ENCODE results near the gene SORCS2. TPM values are rescaled to one million over a fixed set of nuclear protein-coding genes. Genes with fewer than 3 reads are reported as not detected.

Gene SORCS2
- total RNA-seq, 5 donors from 2014 or later (not counting 1 experiment from before 2014, with no cell fraction given) = 0.22 TPM; not detected in 4

DNA sequence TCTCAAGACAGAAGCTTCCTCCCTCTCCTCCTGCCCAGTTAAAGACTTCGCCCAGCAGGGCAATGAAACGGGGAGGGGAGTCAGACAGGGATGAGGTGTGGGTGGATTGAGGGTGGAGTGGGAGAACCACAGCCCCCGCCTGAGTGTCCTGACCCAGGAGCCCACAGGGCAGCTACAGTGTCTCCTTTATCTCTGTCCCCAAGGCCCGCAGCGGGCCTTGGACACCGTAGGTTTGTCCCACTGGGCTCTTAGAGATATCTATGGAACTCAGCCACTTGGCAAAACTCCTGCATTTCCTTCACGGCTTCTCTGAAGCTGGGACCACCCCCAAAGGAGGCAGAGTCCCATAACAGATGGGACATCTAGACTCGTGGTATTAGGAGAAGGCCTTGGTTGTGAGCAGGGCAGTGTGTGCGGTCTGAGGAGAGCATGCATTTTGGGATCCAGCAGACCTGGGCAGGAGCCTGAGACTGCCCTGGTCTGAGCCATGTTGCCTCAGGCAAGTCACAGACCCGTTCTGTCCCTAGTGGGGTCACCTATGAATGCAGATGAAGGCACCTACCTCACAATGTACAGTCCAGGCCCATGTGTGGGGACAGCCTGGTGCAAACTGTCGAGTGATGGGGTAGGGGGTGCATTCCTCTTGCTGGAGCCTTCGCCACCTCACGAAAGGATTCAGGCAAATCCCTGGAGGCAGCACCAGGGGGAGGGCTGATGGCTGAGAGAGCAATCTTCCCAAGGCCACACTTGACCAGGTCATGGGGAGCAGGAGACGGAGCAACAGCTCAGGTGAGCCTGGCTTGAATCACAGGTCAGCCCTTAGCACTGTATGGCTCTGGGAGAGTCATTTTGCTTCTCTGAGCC lies 468.1 kb downstream of the SORCS2 start:
- no peaks in the 10 kb centered on the region for H3K4me1 Mint-ChIP-seq
- 89% methylated on average over 9 of the region's 14 CpGs for WGBS (ENCODE audit: insufficient coverage)
- H3K27me3 Mint-ChIP-seq = no peaks in the 10 kb centered on the region
- DNase-seq = no peak
- no peak overlapping the region for H3K27ac ChIP-seq (ENCODE audit: low read length)
- no peak overlapping the region for H3K27ac Mint-ChIP-seq
- ATAC-seq (replicated peaks in 1 of 4) = no peak
- no peaks in the 10 kb centered on the region for H3K9me3 Mint-ChIP-seq
- no peak overlapping the region for H3K4me3 ChIP-seq (ENCODE audit: control insufficient read depth in 1 of 2, extremely low read depth in 1 of 2, low read length in 1 of 2)
- H3K36me3 ChIP-seq (ENCODE audit: control insufficient read depth in 2 of 2, extremely low read depth in 1 of 2, insufficient read depth in 1 of 2, low read length in 1 of 2) = no peaks in the 10 kb centered on the region
- POLR2A ChIA-PET = no interaction called here
- CTCF ChIA-PET = interaction anchor here in 1 of 2 donors (0.6 kb wide), 1 partner anchor 517 kb away, joined by 4 read pairs; no protein-coding TSS in a partner anchor
- H3K27me3 ChIP-seq (replicated peaks in 1 of 2; ENCODE audit: control insufficient read depth in 2 of 2, extremely low read depth in 1 of 2, insufficient read depth in 2 of 2, low read length in 1 of 2) = peaks cover 0 to 20% of the 10 kb centered on the region in 2 experiments
- H3K4me1 ChIP-seq (ENCODE audit: control insufficient read depth in 1 of 2, extremely low read depth in 1 of 2, insufficient read depth in 2 of 2, low read length in 2 of 2) = peaks cover 0 to 2% of the 10 kb centered on the region in 2 experiments
- H3K9me3 ChIP-seq = no peaks in the 10 kb centered on the region
- H3K4me3 Mint-ChIP-seq = no peak overlapping the region
- H3K36me3 Mint-ChIP-seq = no peaks in the 10 kb centered on the region

DNA sequence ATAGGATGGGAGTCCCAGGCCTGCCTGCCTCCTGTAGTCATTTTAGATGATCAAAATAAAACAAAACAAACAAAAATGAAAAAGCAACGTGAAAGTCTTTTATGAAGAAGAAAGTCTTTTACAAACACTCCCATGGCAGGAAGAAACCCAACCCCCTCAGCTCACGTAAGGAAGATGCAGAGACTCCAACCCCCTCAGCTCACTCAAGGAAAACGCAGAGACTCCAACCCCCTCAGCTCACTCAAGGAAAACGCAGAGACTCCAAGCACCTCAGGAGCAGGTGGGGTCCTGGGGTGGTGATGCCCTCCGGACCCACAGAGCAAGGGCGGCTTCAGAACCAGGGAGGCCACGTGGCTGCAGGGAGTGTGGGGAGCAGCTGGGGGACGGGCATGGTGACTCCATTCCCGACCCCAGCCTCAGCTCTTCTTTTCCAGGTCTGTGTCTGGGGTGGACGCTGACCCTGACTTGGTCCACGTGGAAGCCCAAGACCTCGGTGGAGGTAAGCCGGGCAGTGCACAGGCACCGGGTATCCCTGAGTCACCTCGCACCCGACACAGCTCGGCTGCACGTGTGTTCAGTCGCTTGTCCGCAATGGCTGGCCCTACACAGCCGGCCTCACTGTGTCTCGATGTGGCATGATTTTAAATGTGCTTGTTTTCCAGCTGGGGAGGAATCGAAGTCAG lies 468.9 kb downstream of the SORCS2 start:
- no peaks in the 10 kb centered on the region for H3K9me3 ChIP-seq
- no peaks in the 10 kb centered on the region for H3K4me1 ChIP-seq (ENCODE audit: control insufficient read depth in 1 of 2, extremely low read depth in 1 of 2, insufficient read depth in 2 of 2, low read length in 2 of 2)
- no peaks in the 10 kb centered on the region for H3K36me3 ChIP-seq (ENCODE audit: control insufficient read depth in 2 of 2, extremely low read depth in 1 of 2, insufficient read depth in 1 of 2, low read length in 1 of 2)
- DNase-seq (no peak), ATAC-seq (replicated peaks in 1 of 4) (no peak)
- Mint-ChIP-seq H3K36me3 (no peaks in the 10 kb centered on the region), H3K4me3 (no peak overlapping the region), H3K9me3 (no peaks in the 10 kb centered on the region), H3K27me3 (no peaks in the 10 kb centered on the region), H3K27ac (no peak overlapping the region), H3K4me1 (no peaks in the 10 kb centered on the region)
- ChIA-PET CTCF (interaction anchor here in 1 of 2 donors (0.6 kb wide), 1 partner anchor 516 kb away, joined by 4 read pairs; no protein-coding TSS in a partner anchor), POLR2A (no interaction called here)
- H3K27ac ChIP-seq (ENCODE audit: low read length) = no peak overlapping the region
- peaks cover 0 to 12% of the 10 kb centered on the region in 2 experiments for H3K27me3 ChIP-seq (replicated peaks in 1 of 2; ENCODE audit: control insufficient read depth in 2 of 2, extremely low read depth in 1 of 2, insufficient read depth in 2 of 2, low read length in 1 of 2)
- WGBS (ENCODE audit: insufficient coverage) = 89% methylated on average over 16 of the region's 23 CpGs
- H3K4me3 ChIP-seq (ENCODE audit: control insufficient read depth in 1 of 2, extremely low read depth in 1 of 2, low read length in 1 of 2) = no peak overlapping the region

DNA sequence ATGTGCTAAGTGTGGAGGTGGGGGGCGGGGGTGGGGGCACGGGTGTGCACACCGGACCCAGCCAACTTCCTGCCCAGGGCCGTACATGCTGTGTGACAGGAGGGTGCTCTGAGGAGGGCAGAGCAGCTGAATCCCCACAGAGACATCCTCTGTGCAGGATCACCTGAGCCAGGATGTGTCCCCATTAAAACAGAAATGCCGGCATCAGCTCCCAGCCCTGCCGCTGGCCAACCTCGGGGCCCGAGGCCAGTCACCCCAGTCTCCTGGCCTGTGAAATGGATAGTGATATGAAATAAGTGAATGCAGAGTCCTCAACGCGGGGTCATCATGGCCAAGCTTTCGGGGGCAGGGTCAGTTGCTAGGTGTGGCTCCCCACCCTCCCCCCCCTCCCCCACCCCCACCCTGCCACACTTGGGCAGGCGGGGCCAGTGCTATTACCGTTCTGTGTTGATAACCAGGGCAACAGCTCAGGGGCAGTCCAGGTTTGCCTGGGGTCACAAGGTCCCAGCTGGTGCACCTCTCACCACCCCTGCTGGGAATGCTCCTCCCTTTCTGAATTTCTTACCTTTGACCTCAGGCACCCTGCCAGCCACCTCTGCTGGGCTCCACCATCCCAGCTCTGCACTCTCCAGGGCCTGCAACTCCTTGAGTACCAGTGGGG lies 469.6 kb downstream of the SORCS2 start:
- no peak overlapping the region for H3K4me3 Mint-ChIP-seq
- WGBS (ENCODE audit: insufficient coverage) = 86% methylated on average over 4 of the region's 13 CpGs
- no peaks in the 10 kb centered on the region for H3K36me3 Mint-ChIP-seq
- ATAC-seq (replicated peaks in 1 of 4) (no peak), DNase-seq (no peak)
- ChIA-PET CTCF (no interaction called here), POLR2A (no interaction called here)
- Histone ChIP-seq H3K27ac (ENCODE audit: low read length) (no peak overlapping the region), H3K27me3 (replicated peaks in 1 of 2; ENCODE audit: control insufficient read depth in 2 of 2, extremely low read depth in 1 of 2, insufficient read depth in 2 of 2, low read length in 1 of 2) (peaks cover 0 to 5% of the 10 kb centered on the region in 2 experiments), H3K4me3 (ENCODE audit: control insufficient read depth in 1 of 2, extremely low read depth in 1 of 2, low read length in 1 of 2) (no peak overlapping the region), H3K9me3 (no peaks in the 10 kb centered on the region), H3K4me1 (ENCODE audit: control insufficient read depth in 1 of 2, extremely low read depth in 1 of 2, insufficient read depth in 2 of 2, low read length in 2 of 2) (no peaks in the 10 kb centered on the region), H3K36me3 (ENCODE audit: control insufficient read depth in 2 of 2, extremely low read depth in 1 of 2, insufficient read depth in 1 of 2, low read length in 1 of 2) (no peaks in the 10 kb centered on the region)
- no peaks in the 10 kb centered on the region for H3K4me1 Mint-ChIP-seq
- H3K9me3 Mint-ChIP-seq = no peaks in the 10 kb centered on the region
- no peaks in the 10 kb centered on the region for H3K27me3 Mint-ChIP-seq
- no peak overlapping the region for H3K27ac Mint-ChIP-seq

DNA sequence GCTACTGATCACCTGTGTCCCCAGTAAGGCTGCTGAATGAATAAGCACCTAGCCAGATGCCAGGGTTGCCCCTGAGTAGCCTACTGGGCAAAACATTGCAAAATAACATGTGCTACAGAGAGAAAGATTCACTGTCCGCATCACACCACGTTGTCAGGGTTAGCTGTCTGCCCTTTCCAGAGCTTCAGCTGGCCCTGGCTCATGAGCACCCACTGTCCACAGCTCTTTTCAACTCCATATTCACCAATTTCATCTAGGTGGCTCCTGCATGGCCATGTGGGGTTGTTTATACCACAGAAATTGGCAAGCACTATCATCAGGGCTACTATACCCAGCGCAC lies 470.1 kb downstream of the SORCS2 start:
- no peaks in the 10 kb centered on the region for H3K36me3 Mint-ChIP-seq
- no peaks in the 10 kb centered on the region for H3K4me1 ChIP-seq (ENCODE audit: control insufficient read depth in 1 of 2, extremely low read depth in 1 of 2, insufficient read depth in 2 of 2, low read length in 2 of 2)
- H3K4me3 Mint-ChIP-seq = no peak overlapping the region
- WGBS (ENCODE audit: insufficient coverage) = 79% methylated on average over 3 of the region's 3 CpGs
- no peak overlapping the region for H3K27ac ChIP-seq (ENCODE audit: low read length)
- no peaks in the 10 kb centered on the region for H3K9me3 ChIP-seq
- H3K27ac Mint-ChIP-seq = no peak overlapping the region
- ChIA-PET CTCF (no interaction called here), POLR2A (no interaction called here)
- ATAC-seq (replicated peaks in 1 of 4) = no peak
- no peaks in the 10 kb centered on the region for H3K36me3 ChIP-seq (ENCODE audit: control insufficient read depth in 2 of 2, extremely low read depth in 1 of 2, insufficient read depth in 1 of 2, low read length in 1 of 2)
- H3K4me1 Mint-ChIP-seq = no peaks in the 10 kb centered on the region
- no peaks in the 10 kb centered on the region for H3K27me3 Mint-ChIP-seq
- peaks cover 0 to 5% of the 10 kb centered on the region in 2 experiments for H3K27me3 ChIP-seq (replicated peaks in 1 of 2; ENCODE audit: control insufficient read depth in 2 of 2, extremely low read depth in 1 of 2, insufficient read depth in 2 of 2, low read length in 1 of 2)
- no peaks in the 10 kb centered on the region for H3K9me3 Mint-ChIP-seq
- H3K4me3 ChIP-seq (ENCODE audit: control insufficient read depth in 1 of 2, extremely low read depth in 1 of 2, low read length in 1 of 2) = no peak overlapping the region
- DNase-seq = no peak

DNA sequence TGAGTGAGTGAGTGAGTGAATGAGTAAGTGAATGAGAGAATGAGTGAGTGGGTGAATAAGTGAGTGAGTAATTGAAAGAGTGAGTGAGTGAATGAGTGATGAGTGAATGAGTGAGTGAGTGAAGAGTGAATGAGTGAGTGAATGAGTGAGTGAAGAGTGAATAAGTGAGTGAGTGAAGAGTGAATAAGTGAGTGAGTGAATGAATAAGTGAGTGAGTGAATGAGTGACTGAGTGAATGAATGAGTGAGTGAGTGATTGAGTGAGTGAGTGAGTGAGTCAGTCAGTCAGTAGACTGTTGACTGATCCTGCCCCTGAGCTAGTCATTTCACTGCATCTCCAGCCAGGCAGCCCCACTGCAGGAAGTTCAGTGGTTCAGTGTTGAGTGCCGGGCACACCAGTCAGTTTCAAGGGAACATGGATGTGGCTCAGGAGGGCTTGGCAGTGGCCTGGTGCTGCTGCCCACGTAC lies 470.8 kb downstream of the SORCS2 start:
- no peak overlapping the region for H3K27ac Mint-ChIP-seq
- H3K27me3 Mint-ChIP-seq = peaks cover 0 to 2% of the 10 kb centered on the region in 2 donors
- H3K4me1 ChIP-seq (ENCODE audit: control insufficient read depth in 1 of 2, extremely low read depth in 1 of 2, insufficient read depth in 2 of 2, low read length in 2 of 2) = no peaks in the 10 kb centered on the region
- H3K9me3 ChIP-seq = no peaks in the 10 kb centered on the region
- WGBS (ENCODE audit: insufficient coverage) = 42% methylated on average over 1 of the region's 2 CpGs
- no peak overlapping the region for H3K4me3 Mint-ChIP-seq
- H3K36me3 Mint-ChIP-seq = no peaks in the 10 kb centered on the region
- ATAC-seq (replicated peaks in 1 of 4) (no peak), DNase-seq (no peak)
- no peaks in the 10 kb centered on the region for H3K4me1 Mint-ChIP-seq
- no peaks in the 10 kb centered on the region for H3K36me3 ChIP-seq (ENCODE audit: control insufficient read depth in 2 of 2, extremely low read depth in 1 of 2, insufficient read depth in 1 of 2, low read length in 1 of 2)
- no peak overlapping the region for H3K27ac ChIP-seq (ENCODE audit: low read length)
- H3K4me3 ChIP-seq (ENCODE audit: control insufficient read depth in 1 of 2, extremely low read depth in 1 of 2, low read length in 1 of 2) = no peak overlapping the region
- ChIA-PET CTCF (no interaction called here), POLR2A (no interaction called here)
- H3K9me3 Mint-ChIP-seq = no peaks in the 10 kb centered on the region
- peaks cover 0 to 5% of the 10 kb centered on the region in 2 experiments for H3K27me3 ChIP-seq (replicated peaks in 1 of 2; ENCODE audit: control insufficient read depth in 2 of 2, extremely low read depth in 1 of 2, insufficient read depth in 2 of 2, low read length in 1 of 2)

DNA sequence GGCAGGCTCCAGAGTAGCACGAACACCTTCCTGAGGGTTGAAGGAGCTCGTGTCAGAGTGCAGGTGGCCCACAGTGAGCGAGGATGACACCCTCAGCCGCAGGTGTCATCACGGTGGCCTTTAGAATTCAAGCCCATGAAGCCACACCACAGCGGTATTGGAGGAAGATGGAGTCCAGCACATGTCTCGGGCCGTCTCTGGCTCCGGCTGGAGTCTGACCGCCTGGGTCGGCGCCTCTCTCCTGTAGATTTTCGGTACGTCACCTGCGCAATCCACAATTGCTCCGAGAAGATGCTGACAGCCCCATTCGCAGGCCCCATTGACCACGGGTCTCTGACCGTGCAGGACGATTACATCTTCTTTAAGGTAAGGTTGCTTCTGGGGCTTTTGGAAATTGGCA lies 471.8 kb downstream of the SORCS2 start:
- Mint-ChIP-seq H3K4me1 (no peaks in the 10 kb centered on the region), H3K9me3 (no peaks in the 10 kb centered on the region), H3K27ac (no peak overlapping the region), H3K36me3 (no peaks in the 10 kb centered on the region), H3K4me3 (no peak overlapping the region), H3K27me3 (peaks cover 0 to 4% of the 10 kb centered on the region in 2 donors)
- CTCF ChIA-PET = no interaction called here
- WGBS (ENCODE audit: insufficient coverage) = 85% methylated on average over 19 of the region's 20 CpGs
- H3K9me3 ChIP-seq = no peaks in the 10 kb centered on the region
- no peak for ATAC-seq (replicated peaks in 1 of 4)
- peaks cover 0 to 2% of the 10 kb centered on the region in 2 experiments for H3K27me3 ChIP-seq (replicated peaks in 1 of 2; ENCODE audit: control insufficient read depth in 2 of 2, extremely low read depth in 1 of 2, insufficient read depth in 2 of 2, low read length in 1 of 2)
- DNase-seq = no peak
- H3K4me1 ChIP-seq (ENCODE audit: control insufficient read depth in 1 of 2, extremely low read depth in 1 of 2, insufficient read depth in 2 of 2, low read length in 2 of 2) = no peaks in the 10 kb centered on the region
- POLR2A ChIA-PET = no interaction called here
- no peaks in the 10 kb centered on the region for H3K36me3 ChIP-seq (ENCODE audit: control insufficient read depth in 2 of 2, extremely low read depth in 1 of 2, insufficient read depth in 1 of 2, low read length in 1 of 2)
- no peak overlapping the region for H3K4me3 ChIP-seq (ENCODE audit: control insufficient read depth in 1 of 2, extremely low read depth in 1 of 2, low read length in 1 of 2)
- H3K27ac ChIP-seq (ENCODE audit: low read length) = no peak overlapping the region
